GM23338 (cell line): ENCODE measurements around the gene TMEM179B. TPM values are rescaled to one million over a fixed set of nuclear protein-coding genes. Genes with fewer than 3 reads are reported as not detected.

Experiments used
- ATAC-seq: fragments of 200-7000 bp; cut with Tn5 transposase; 3 replicates; pipeline ENCODE4 v1.9.1; 2020
- DNase-seq: peaks from one replicate; pipeline ENCODE4 v3.0.0-alpha.2; 2015; ENCODE audit warnings: low spot score
- H2AFZ ChIP-seq: fragments of 200-600 bp; sonication (generic); 2 replicates; pipeline ENCODE4 v1.8.0; 2016; ENCODE audit warnings: antibody characterized with exemption, mild to moderate bottlenecking, moderate library complexity
- H3F3A ChIP-seq: fragments of 200-600 bp; sonication (generic); replicated peaks from 2 replicates; pipeline ENCODE4 v1.8.0; 2017; ENCODE audit warnings: antibody characterized with exemption, mixed run types, low read depth
- H3K27ac ChIP-seq: fragments of 200-600 bp; sonication (generic); 2 replicates; pipeline ENCODE4 v1.6.1; 2016; ENCODE audit warnings: low read depth
- H3K27me3 ChIP-seq: fragments of 200-600 bp; sonication (generic); 2 replicates; pipeline ENCODE4 v1.8.0; 2016; ENCODE audit warnings: mild to moderate bottlenecking, mixed run types, moderate library complexity; ENCODE audit not compliant: insufficient read depth
- H3K36me3 ChIP-seq: fragments of 200-600 bp; sonication (generic); 2 replicates; pipeline ENCODE4 v1.8.0; 2016; ENCODE audit warnings: mild to moderate bottlenecking; ENCODE audit not compliant: insufficient read depth
- H3K4me1 ChIP-seq: fragments of 200-600 bp; sonication (generic); 2 replicates; pipeline ENCODE4 v1.8.0; 2016; ENCODE audit warnings: mild to moderate bottlenecking, moderate library complexity; ENCODE audit not compliant: insufficient read depth
- H3K4me2 ChIP-seq: fragments of 200-600 bp; sonication (generic); 2 replicates; pipeline ENCODE4 v1.7.1; 2017; ENCODE audit warnings: mixed run types
- H3K4me3 ChIP-seq: fragments of 200-600 bp; sonication (generic); 2 replicates; pipeline ENCODE4 v1.6.1; 2016; ENCODE audit warnings: mixed run types
- H3K79me2 ChIP-seq: fragments of 200-600 bp; sonication (generic); replicated peaks from 2 replicates; pipeline ENCODE4 v1.8.0; 2017; ENCODE audit warnings: mild to moderate bottlenecking; ENCODE audit not compliant: insufficient read depth
- H3K9me2 ChIP-seq: fragments of 200-600 bp; sonication (generic); 2 replicates; pipeline ENCODE4 v1.8.0; 2017; ENCODE audit not compliant: insufficient read depth
- H4K20me1 ChIP-seq: fragments of 200-600 bp; sonication (generic); replicated peaks from 2 replicates; pipeline ENCODE4 v1.8.0; 2017; ENCODE audit warnings: mild to moderate bottlenecking; ENCODE audit not compliant: insufficient read depth
- H3K27ac Mint-ChIP-seq: 2 replicates; pipeline ENCODE4 v1.8.0; 2020; ENCODE audit warnings: inconsistent platforms, mild to moderate bottlenecking, moderate library complexity, mixed read lengths
- H3K27me3 Mint-ChIP-seq: 3 replicates; pipeline ENCODE4 v1.8.0; 2022; ENCODE audit warnings: low read depth, mild to moderate bottlenecking, moderate library complexity, mixed read lengths, inconsistent platforms; ENCODE audit not compliant: insufficient read depth, poor library complexity
- H3K36me3 Mint-ChIP-seq: 3 replicates; pipeline ENCODE4 v1.8.0; 2021; ENCODE audit warnings: low read depth, mild to moderate bottlenecking, inconsistent platforms, moderate library complexity, mixed read lengths
- H3K4me1 Mint-ChIP-seq: 3 replicates; pipeline ENCODE4 v1.8.0; 2020; ENCODE audit warnings: mild to moderate bottlenecking, inconsistent platforms, mixed read lengths
- H3K4me3 Mint-ChIP-seq: 3 replicates; pipeline ENCODE4 v1.8.0; 2021; ENCODE audit warnings: moderate library complexity, mild to moderate bottlenecking, inconsistent platforms, mixed read lengths
- H3K9me3 Mint-ChIP-seq: 3 replicates; pipeline ENCODE4 v1.8.0; 2020; ENCODE audit warnings: moderate library complexity, mild to moderate bottlenecking, inconsistent platforms, mixed read lengths
- CREB1 ChIP-seq: fragments of 250-450 bp; sonication (Bioruptor Pico); IDR thresholded peaks from 2 replicates; pipeline ENCODE4 v1.5.0; 2020; ENCODE audit warnings: low read depth, mild to moderate bottlenecking, moderate library complexity
- JUNB ChIP-seq: IDR thresholded peaks from one replicate; pipeline ENCODE4 v1.6.1; 2016; ENCODE audit warnings: antibody characterized with exemption; ENCODE audit not compliant: unreplicated experiment
- NANOG ChIP-seq: IDR thresholded peaks from 2 replicates; pipeline ENCODE4 v1.6.1; 2016; ENCODE audit warnings: antibody characterized with exemption, borderline replicate concordance
- POLR2AphosphoS5 ChIP-seq: IDR thresholded peaks from 2 replicates; pipeline ENCODE4 v1.6.1; 2016; ENCODE audit warnings: antibody characterized with exemption, low read depth
- REST ChIP-seq: IDR thresholded peaks from one replicate; pipeline ENCODE4 v1.6.1; 2018; ENCODE audit warnings: antibody characterized with exemption; ENCODE audit not compliant: unreplicated experiment
- STAT1 ChIP-seq: IDR thresholded peaks from one replicate; pipeline ENCODE4 v1.6.1; 2016; ENCODE audit warnings: antibody characterized with exemption; ENCODE audit not compliant: unreplicated experiment
- ZNF114 ChIP-seq: fragments of 250-450 bp; sonication (Bioruptor Pico); IDR thresholded peaks from 2 replicates; pipeline ENCODE4 v1.5.0; 2020; ENCODE audit warnings: mild to moderate bottlenecking, moderate library complexity
- ZNF331 ChIP-seq: fragments of 250-450 bp; sonication (Bioruptor Pico); IDR thresholded peaks from 2 replicates; pipeline ENCODE4 v1.5.0; 2020; ENCODE audit warnings: low read depth, mild to moderate bottlenecking, moderate library complexity
- polyA plus RNA-seq: library from polyadenylated mRNA; unstranded; fragments of >200 nt; fragmentation: Nextera tagmentation; extraction: Ambion mirVana; gene quantifications from 2 replicates; pipeline ENCODE4 v1.2.1, GENCODE V29; 2016
- total RNA-seq: library from RNA; depleted of rRNA; stranded (reverse); fragments of >200 nt; shearing (Covaris generic); gene quantifications from 2 replicates; pipeline ENCODE4 v1.2.3, GENCODE V29; 2014
- TF ChIP-seq, protein P1 (sequence below), 2 experiments: fragments of 200-600 bp in 1 of 2; sonication (generic) in 1 of 2; conservative IDR thresholded peaks; 2 replicates each; pipeline versions ENCODE4 v1.5.1 to v1.6.1; 2016 to 2017; ENCODE audit warnings: antibody characterized with exemption in 2 of 2, low read depth in 2 of 2, mild to moderate bottlenecking in 2 of 2, moderate library complexity in 1 of 2
- TF ChIP-seq, protein P2 (sequence below): fragments of 250-450 bp; sonication (Bioruptor Pico); IDR thresholded peaks from 2 replicates; pipeline ENCODE4 v1.5.0; 2020; ENCODE audit warnings: mild to moderate bottlenecking, moderate library complexity

TMEM179B gene
- total and polyA plus RNA-seq, 2 experiments from 2014 or later = 16.9 to 17.5 TPM

- peaks cover 29% of the 10 kb centered on the region for H3K4me1 Mint-ChIP-seq
- Histone ChIP-seq H3K36me3 (peaks cover 21% of the 10 kb centered on the region), H3K27ac (no peak overlapping the region; the same call in 1 of the 2 replicates), H3K4me2 (no peak overlapping the region), H3F3A (peaks cover 62% of the 10 kb centered on the region), H3K4me3 (peak overlapping the region; percentile 77; the same call in 1 of the 2 replicates), H2AFZ (no peak overlapping the region), H3K4me1 (peaks cover 11% of the 10 kb centered on the region; the same call in 1 of the 2 replicates), H4K20me1 (peaks cover 3% of the 10 kb centered on the region), H3K79me2 (peaks cover 40% of the 10 kb centered on the region), H3K9me2 (no peaks in the 10 kb centered on the region), H3K27me3 (no peaks in the 10 kb centered on the region)
- H3K9me3 Mint-ChIP-seq = no peaks in the 10 kb centered on the region; the same call in 2 of the 3 replicates
- DNase-seq (peak; percentile 39), ATAC-seq (no peak; the same call in 2 of the 3 replicates)
- peaks cover 65% of the 10 kb centered on the region for H3K36me3 Mint-ChIP-seq
- H3K4me3 Mint-ChIP-seq = peak overlapping the region; percentile 93
- TF ChIP-seq ZNF114 (CRISPR knock-in tag) = no peak
- TF ChIP-seq, protein P1, sequence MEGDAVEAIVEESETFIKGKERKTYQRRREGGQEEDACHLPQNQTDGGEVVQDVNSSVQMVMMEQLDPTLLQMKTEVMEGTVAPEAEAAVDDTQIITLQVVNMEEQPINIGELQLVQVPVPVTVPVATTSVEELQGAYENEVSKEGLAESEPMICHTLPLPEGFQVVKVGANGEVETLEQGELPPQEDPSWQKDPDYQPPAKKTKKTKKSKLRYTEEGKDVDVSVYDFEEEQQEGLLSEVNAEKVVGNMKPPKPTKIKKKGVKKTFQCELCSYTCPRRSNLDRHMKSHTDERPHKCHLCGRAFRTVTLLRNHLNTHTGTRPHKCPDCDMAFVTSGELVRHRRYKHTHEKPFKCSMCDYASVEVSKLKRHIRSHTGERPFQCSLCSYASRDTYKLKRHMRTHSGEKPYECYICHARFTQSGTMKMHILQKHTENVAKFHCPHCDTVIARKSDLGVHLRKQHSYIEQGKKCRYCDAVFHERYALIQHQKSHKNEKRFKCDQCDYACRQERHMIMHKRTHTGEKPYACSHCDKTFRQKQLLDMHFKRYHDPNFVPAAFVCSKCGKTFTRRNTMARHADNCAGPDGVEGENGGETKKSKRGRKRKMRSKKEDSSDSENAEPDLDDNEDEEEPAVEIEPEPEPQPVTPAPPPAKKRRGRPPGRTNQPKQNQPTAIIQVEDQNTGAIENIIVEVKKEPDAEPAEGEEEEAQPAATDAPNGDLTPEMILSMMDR (conservative IDR thresholded peaks at IDR 0.05; ENCODE audit: low read depth in 2 of 2) = peak; percentile 26 to 30; a peak in 3 of 4 replicates
- H3K27ac Mint-ChIP-seq = no peak overlapping the region; the same call in 1 of the 2 replicates
- peaks cover 21% of the 10 kb centered on the region for H3K27me3 Mint-ChIP-seq
Observed at GRCh38 chr11:62788991-62789390, 1.8 kb downstream of the TMEM179B start.

- ATAC-seq = no peak
- Mint-ChIP-seq H3K4me1 (peaks cover 29% of the 10 kb centered on the region), H3K27ac (no peak overlapping the region), H3K27me3 (peaks cover 21% of the 10 kb centered on the region), H3K4me3 (peak overlapping the region; percentile 93; the same call in 2 of the 3 replicates), H3K9me3 (no peaks in the 10 kb centered on the region; the same call in 2 of the 3 replicates), H3K36me3 (peaks cover 70% of the 10 kb centered on the region)
- H3K4me3 ChIP-seq = no peak overlapping the region
- H3K36me3 ChIP-seq = peaks cover 25% of the 10 kb centered on the region
- H3K27me3 ChIP-seq = no peaks in the 10 kb centered on the region
- peaks cover 67% of the 10 kb centered on the region for H3F3A ChIP-seq
- peaks cover 11% of the 10 kb centered on the region; the same call in 1 of the 2 replicates for H3K4me1 ChIP-seq
- no peaks in the 10 kb centered on the region for H3K9me2 ChIP-seq
- no peak overlapping the region for H2AFZ ChIP-seq
- H3K4me2 ChIP-seq = no peak overlapping the region
- DNase-seq = no peak
- peaks cover 40% of the 10 kb centered on the region for H3K79me2 ChIP-seq
- no peak overlapping the region for H3K27ac ChIP-seq
- peaks cover 3% of the 10 kb centered on the region for H4K20me1 ChIP-seq
- no peak for TF ChIP-seq ZNF331
- no peak for TF ChIP-seq ZNF114 (CRISPR knock-in tag)
- TF ChIP-seq STAT1 = no peak
- TF ChIP-seq CREB1 = no peak
- TF ChIP-seq JUNB = no peak
- TF ChIP-seq, protein P2, sequence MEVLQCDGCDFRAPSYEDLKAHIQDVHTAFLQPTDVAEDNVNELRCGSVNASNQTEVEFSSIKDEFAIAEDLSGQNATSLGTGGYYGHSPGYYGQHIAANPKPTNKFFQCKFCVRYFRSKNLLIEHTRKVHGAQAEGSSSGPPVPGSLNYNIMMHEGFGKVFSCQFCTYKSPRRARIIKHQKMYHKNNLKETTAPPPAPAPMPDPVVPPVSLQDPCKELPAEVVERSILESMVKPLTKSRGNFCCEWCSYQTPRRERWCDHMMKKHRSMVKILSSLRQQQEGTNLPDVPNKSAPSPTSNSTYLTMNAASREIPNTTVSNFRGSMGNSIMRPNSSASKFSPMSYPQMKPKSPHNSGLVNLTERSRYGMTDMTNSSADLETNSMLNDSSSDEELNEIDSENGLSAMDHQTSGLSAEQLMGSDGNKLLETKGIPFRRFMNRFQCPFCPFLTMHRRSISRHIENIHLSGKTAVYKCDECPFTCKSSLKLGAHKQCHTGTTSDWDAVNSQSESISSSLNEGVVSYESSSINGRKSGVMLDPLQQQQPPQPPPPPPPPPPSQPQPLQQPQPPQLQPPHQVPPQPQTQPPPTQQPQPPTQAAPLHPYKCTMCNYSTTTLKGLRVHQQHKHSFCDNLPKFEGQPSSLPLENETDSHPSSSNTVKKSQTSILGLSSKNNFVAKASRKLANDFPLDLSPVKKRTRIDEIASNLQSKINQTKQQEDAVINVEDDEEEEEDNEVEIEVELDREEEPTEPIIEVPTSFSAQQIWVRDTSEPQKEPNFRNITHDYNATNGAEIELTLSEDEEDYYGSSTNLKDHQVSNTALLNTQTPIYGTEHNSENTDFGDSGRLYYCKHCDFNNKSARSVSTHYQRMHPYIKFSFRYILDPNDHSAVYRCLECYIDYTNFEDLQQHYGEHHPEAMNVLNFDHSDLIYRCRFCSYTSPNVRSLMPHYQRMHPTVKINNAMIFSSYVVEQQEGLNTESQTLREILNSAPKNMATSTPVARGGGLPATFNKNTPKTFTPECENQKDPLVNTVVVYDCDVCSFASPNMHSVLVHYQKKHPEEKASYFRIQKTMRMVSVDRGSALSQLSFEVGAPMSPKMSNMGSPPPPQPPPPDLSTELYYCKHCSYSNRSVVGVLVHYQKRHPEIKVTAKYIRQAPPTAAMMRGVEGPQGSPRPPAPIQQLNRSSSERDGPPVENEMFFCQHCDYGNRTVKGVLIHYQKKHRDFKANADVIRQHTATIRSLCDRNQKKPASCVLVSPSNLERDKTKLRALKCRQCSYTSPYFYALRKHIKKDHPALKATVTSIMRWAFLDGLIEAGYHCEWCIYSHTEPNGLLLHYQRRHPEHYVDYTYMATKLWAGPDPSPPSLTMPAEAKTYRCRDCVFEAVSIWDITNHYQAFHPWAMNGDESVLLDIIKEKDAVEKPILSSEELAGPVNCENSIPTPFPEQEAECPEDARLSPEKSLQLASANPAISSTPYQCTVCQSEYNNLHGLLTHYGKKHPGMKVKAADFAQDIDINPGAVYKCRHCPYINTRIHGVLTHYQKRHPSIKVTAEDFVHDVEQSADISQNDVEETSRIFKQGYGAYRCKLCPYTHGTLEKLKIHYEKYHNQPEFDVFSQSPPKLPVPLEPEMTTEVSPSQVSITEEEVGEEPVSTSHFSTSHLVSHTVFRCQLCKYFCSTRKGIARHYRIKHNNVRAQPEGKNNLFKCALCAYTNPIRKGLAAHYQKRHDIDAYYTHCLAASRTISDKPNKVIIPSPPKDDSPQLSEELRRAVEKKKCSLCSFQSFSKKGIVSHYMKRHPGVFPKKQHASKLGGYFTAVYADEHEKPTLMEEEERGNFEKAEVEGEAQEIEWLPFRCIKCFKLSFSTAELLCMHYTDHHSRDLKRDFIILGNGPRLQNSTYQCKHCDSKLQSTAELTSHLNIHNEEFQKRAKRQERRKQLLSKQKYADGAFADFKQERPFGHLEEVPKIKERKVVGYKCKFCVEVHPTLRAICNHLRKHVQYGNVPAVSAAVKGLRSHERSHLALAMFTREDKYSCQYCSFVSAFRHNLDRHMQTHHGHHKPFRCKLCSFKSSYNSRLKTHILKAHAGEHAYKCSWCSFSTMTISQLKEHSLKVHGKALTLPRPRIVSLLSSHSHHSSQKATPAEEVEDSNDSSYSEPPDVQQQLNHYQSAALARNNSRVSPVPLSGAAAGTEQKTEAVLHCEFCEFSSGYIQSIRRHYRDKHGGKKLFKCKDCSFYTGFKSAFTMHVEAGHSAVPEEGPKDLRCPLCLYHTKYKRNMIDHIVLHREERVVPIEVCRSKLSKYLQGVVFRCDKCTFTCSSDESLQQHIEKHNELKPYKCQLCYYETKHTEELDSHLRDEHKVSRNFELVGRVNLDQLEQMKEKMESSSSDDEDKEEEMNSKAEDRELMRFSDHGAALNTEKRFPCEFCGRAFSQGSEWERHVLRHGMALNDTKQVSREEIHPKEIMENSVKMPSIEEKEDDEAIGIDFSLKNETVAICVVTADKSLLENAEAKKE (CRISPR knock-in tag) = no peak
- no peak for TF ChIP-seq NANOG
- TF ChIP-seq REST = no peak
- no peak for TF ChIP-seq POLR2AphosphoS5
Observed at GRCh38 chr11:62789576-62789975, 2.4 kb downstream of the TMEM179B start.
